B cell (primary cell): ENCODE results near the gene G2E3.

Source experiments
- EZH2 ChIP-seq: IDR thresholded peaks from 2 replicates; pipeline ENCODE4 v1.6.1; 2012; ENCODE audit warnings: borderline replicate concordance, low read depth, mild to moderate bottlenecking, moderate library complexity, low read length; ENCODE audit not compliant: insufficient read depth, poor library complexity, severe bottlenecking
- TF ChIP-seq, protein P1 (sequence below): fragments of 200-600 bp; IDR thresholded peaks from one replicate; pipeline ENCODE4 v1.8.0; 2022; ENCODE audit warnings: antibody characterized with exemption, mild to moderate bottlenecking

DNA sequence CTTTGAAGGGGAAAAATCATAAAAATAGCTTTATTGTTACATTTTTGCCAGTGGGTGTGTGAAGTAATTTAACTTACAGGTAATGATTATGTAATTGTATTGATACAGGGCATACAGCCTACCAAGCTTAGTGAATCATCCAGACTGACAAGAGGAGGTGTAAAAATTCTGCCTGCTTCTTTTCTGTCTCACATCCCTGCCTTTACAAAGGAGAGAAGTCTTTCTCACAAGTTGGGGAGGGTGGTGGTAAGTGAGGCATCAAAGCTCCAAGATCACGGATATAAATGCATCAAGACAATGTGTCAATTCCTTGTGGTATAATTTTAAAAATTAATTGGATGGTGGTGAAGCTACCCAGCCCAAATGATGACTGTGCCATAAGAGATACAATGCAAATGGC, 39.0 kb upstream of the G2E3 start:
- TF ChIP-seq EZH2 = no peak
- TF ChIP-seq, protein P1, sequence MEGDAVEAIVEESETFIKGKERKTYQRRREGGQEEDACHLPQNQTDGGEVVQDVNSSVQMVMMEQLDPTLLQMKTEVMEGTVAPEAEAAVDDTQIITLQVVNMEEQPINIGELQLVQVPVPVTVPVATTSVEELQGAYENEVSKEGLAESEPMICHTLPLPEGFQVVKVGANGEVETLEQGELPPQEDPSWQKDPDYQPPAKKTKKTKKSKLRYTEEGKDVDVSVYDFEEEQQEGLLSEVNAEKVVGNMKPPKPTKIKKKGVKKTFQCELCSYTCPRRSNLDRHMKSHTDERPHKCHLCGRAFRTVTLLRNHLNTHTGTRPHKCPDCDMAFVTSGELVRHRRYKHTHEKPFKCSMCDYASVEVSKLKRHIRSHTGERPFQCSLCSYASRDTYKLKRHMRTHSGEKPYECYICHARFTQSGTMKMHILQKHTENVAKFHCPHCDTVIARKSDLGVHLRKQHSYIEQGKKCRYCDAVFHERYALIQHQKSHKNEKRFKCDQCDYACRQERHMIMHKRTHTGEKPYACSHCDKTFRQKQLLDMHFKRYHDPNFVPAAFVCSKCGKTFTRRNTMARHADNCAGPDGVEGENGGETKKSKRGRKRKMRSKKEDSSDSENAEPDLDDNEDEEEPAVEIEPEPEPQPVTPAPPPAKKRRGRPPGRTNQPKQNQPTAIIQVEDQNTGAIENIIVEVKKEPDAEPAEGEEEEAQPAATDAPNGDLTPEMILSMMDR = no peak
